Body of pancreas (tissue), 4 donors: ENCODE results near the gene DVL1.

Experiments
- POLR2A ChIP-seq, 3 donors: fragments of 450-650 bp; IDR thresholded peaks; one replicate each; pipeline ENCODE4 v1.6.1; 2016; ENCODE audit warnings: antibody characterized with exemption in 3 of 3, mild to moderate bottlenecking in 2 of 3
- TF ChIP-seq, protein P1 (sequence below), 7 experiments: fragments of 450-650 bp in 4 of 7; fragments of 200-600 bp in 3 of 7; sonication (generic) in 3 of 7; IDR thresholded peaks; one replicate each; pipeline ENCODE4 v1.5.1; 2016 to 2019; ENCODE audit warnings: antibody characterized with exemption in 7 of 7

DNA sequence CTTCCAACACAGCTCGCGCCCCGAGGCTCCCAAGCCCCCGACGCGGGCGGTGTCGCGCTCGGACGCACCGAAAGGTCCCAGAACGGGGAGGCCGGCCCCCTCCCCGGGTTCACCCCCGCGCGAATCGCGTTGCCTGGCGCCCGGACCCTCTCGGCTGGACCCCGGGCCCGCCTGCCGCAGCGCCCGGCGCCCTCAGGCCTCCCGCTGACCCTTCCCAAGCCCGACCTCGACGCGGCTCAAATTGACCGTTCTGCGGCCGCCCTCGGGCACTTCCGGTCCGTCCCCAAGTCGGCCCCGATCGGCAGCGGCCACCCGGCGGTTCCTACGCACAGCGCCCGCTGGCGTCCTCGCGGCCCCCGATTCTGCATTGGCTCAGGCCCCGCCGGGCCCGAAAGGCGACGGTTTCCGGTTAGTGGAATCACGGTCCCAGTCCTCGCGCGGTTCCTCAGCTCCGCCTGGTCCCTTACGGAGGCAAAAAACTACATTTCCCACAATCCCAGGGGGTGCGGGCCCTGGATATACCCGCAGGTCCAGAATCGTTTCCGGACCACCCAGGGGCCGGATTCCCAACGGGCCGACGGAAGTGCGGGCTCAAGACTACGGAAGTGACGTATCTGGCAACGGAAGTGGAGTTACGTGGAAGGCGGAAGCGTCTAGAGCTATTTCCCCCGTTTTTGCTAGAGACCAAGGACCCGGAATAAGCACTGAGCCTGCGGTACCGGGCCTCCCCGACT lies 25.9 kb upstream of the DVL1 start, which contains the start of gene AURKAIP1:
- TF ChIP-seq, protein P1, sequence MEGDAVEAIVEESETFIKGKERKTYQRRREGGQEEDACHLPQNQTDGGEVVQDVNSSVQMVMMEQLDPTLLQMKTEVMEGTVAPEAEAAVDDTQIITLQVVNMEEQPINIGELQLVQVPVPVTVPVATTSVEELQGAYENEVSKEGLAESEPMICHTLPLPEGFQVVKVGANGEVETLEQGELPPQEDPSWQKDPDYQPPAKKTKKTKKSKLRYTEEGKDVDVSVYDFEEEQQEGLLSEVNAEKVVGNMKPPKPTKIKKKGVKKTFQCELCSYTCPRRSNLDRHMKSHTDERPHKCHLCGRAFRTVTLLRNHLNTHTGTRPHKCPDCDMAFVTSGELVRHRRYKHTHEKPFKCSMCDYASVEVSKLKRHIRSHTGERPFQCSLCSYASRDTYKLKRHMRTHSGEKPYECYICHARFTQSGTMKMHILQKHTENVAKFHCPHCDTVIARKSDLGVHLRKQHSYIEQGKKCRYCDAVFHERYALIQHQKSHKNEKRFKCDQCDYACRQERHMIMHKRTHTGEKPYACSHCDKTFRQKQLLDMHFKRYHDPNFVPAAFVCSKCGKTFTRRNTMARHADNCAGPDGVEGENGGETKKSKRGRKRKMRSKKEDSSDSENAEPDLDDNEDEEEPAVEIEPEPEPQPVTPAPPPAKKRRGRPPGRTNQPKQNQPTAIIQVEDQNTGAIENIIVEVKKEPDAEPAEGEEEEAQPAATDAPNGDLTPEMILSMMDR (IDR thresholded peaks at IDR 0.05) = peak in 5 of 7 experiments; percentile 21 to 57 (median 53)
- peak; percentile 10 to 83 (median 73) for TF ChIP-seq POLR2A (IDR thresholded peaks at IDR 0.05)
